Activated gamma-delta T cell treated with anti-CD3 and anti-CD28 coated beads, Interleukin-2, amount 50 U/mL, for 16 hours (primary cell): ENCODE measurements around the gene NR2C2.

Experiments
- DNase-seq: peaks from one replicate; pipeline ENCODE4 v3.0.0-alpha.2; 2020; ENCODE audit warnings: low read depth

The NR2C2 gene

GRCh38 chr3:15064299-15064834 is 117.0 kb downstream of the NR2C2 start:
- no peak for DNase-seq

- DNase-seq, result peak; percentile 82
Observed at GRCh38 chr3:15064835-15065549, 117.6 kb downstream of the NR2C2 start, which contains the start of gene MRPS25. MRPS25 (minus strand) TSS chr3:15065315; CDS start chr3:15065194, 121 bp downstream.

GRCh38 chr3:15065550-15066007 is 118.2 kb downstream of the NR2C2 start:
- DNase-seq, result no peak

GRCh38 chr3:15066467-15066866 is 119.1 kb downstream of the NR2C2 start:
- DNase-seq, result no peak

GRCh38 chr3:15069441-15069840 is 122.1 kb downstream of the NR2C2 start:
- DNase-seq, result no peak

GRCh38 chr3:15071699-15072098 is 124.3 kb downstream of the NR2C2 start:
- no peak for DNase-seq

- DNase-seq, result no peak
Observed at GRCh38 chr3:15074500-15074899, 127.1 kb downstream of the NR2C2 start.

GRCh38 chr3:15079091-15079490 is 131.7 kb downstream of the NR2C2 start:
- no peak for DNase-seq

GRCh38 chr3:15081960-15082664 is 134.7 kb downstream of the NR2C2 start:
- DNase-seq, result no peak

- DNase-seq, result no peak
Observed at GRCh38 chr3:15083252-15083651, 135.9 kb downstream of the NR2C2 start.

GRCh38 chr3:15086263-15086662 is 138.9 kb downstream of the NR2C2 start:
- DNase-seq, result no peak

GRCh38 chr3:15086699-15087098 is 139.3 kb downstream of the NR2C2 start:
- DNase-seq, result no peak

- DNase-seq, result no peak
Observed at GRCh38 chr3:15089201-15089600, 141.8 kb downstream of the NR2C2 start.

- DNase-seq, result no peak
Observed at GRCh38 chr3:15091575-15091974, 144.2 kb downstream of the NR2C2 start.

- no peak for DNase-seq
Observed at GRCh38 chr3:15092686-15093085, 145.3 kb downstream of the NR2C2 start.

- no peak for DNase-seq
Observed at GRCh38 chr3:15094187-15094875, 146.9 kb downstream of the NR2C2 start.

GRCh38 chr3:15096046-15096445 is 148.7 kb downstream of the NR2C2 start:
- DNase-seq, result no peak

- peak; percentile 6 for DNase-seq
Observed at GRCh38 chr3:15097891-15098290, 150.5 kb downstream of the NR2C2 start.
